Right atrium auricular region (tissue), 2 donors: ENCODE data around the gene DDX10. TPM values are rescaled to one million over a fixed set of nuclear protein-coding genes. Genes with fewer than 3 reads are reported as not detected.

Source experiments
- DNase-seq: peaks from one replicate; pipeline ENCODE4 v3.0.0-alpha.2; 2019; ENCODE audit warnings: low spot score
- H3K27ac ChIP-seq, 2 donors: fragments of 200-600 bp; sonication (generic); 1 replicate in 1 of 2; 2 replicates in 1 of 2; pipeline ENCODE4 v1.5.1; 2016 to 2019
- H3K27me3 ChIP-seq, 2 donors: fragments of 200-600 bp; sonication (generic); one replicate each; pipeline versions ENCODE4 v1.5.1 to v1.6.0; 2017 to 2019
- H3K36me3 ChIP-seq: fragments of 200-600 bp; sonication (generic); one replicate; pipeline ENCODE4 v1.5.1; 2016
- H3K4me1 ChIP-seq, 2 donors: fragments of 200-600 bp; sonication (generic); one replicate each; pipeline versions ENCODE4 v1.5.1 to v1.6.0; 2017 to 2019
- H3K4me3 ChIP-seq, 2 donors: fragments of 200-600 bp; sonication (generic); 1 replicate in 1 of 2; 2 replicates in 1 of 2; pipeline ENCODE4 v1.5.1; 2017 to 2019; ENCODE audit warnings: mild to moderate bottlenecking in 1 of 2, moderate library complexity in 1 of 2
- H3K9me3 ChIP-seq, 2 donors: fragments of 200-600 bp; sonication (generic); one replicate each; pipeline ENCODE4 v1.5.1; 2019
- CTCF ChIP-seq, 2 donors: fragments of 200-600 bp; sonication (generic); IDR thresholded peaks; one replicate each; pipeline ENCODE4 v1.5.1; 2019; ENCODE audit warnings: antibody characterized with exemption in 2 of 2
- total RNA-seq, 2 donors: library from RNA; depleted of rRNA; stranded (reverse); fragments of >200 nt; gene quantifications; one replicate each; pipeline ENCODE4 v1.1.0, GENCODE V29; 2016

Gene DDX10
- total RNA-seq, 2 donors from 2014 or later = 11.8 to 13.1 TPM

- Histone ChIP-seq H3K27me3 (no peaks in the 10 kb centered on the region), H3K9me3 (peaks cover 0 to 19% of the 10 kb centered on the region in 2 donors), H3K4me3 (no peak overlapping the region), H3K4me1 (no peaks in the 10 kb centered on the region), H3K36me3 (peaks cover 40% of the 10 kb centered on the region), H3K27ac (no peak overlapping the region)
- no peak for DNase-seq
- no peak for TF ChIP-seq CTCF (IDR thresholded peaks at IDR 0.05)
These were observed 43.3 kb downstream of the DDX10 start for GRCh38 chr11:108708173-108708572.

GRCh38 chr11:108709741-108710140, 44.9 kb downstream of the DDX10 start:
- no peaks in the 10 kb centered on the region for H3K4me1 ChIP-seq
- peaks cover 40% of the 10 kb centered on the region for H3K36me3 ChIP-seq
- peaks cover 0 to 19% of the 10 kb centered on the region in 2 donors for H3K9me3 ChIP-seq
- H3K27me3 ChIP-seq = no peaks in the 10 kb centered on the region
- TF ChIP-seq CTCF (IDR thresholded peaks at IDR 0.05) = no peak
- H3K4me3 ChIP-seq = no peak overlapping the region
- DNase-seq = no peak
- no peak overlapping the region for H3K27ac ChIP-seq

GRCh38 chr11:108713076-108713790, 48.4 kb downstream of the DDX10 start:
- H3K4me1 ChIP-seq = no peaks in the 10 kb centered on the region
- peaks cover 31% of the 10 kb centered on the region for H3K36me3 ChIP-seq
- H3K27ac ChIP-seq = no peak overlapping the region
- no peak for TF ChIP-seq CTCF (IDR thresholded peaks at IDR 0.05)
- DNase-seq = no peak
- no peaks in the 10 kb centered on the region for H3K27me3 ChIP-seq
- peaks cover 0 to 10% of the 10 kb centered on the region in 2 donors for H3K9me3 ChIP-seq
- H3K4me3 ChIP-seq = no peak overlapping the region

GRCh38 chr11:108715239-108715638, 50.4 kb downstream of the DDX10 start:
- DNase-seq = no peak
- Histone ChIP-seq H3K36me3 (peaks cover 26% of the 10 kb centered on the region), H3K4me1 (no peaks in the 10 kb centered on the region), H3K4me3 (no peak overlapping the region), H3K27me3 (no peaks in the 10 kb centered on the region), H3K9me3 (no peaks in the 10 kb centered on the region), H3K27ac (no peak overlapping the region)
- TF ChIP-seq CTCF (IDR thresholded peaks at IDR 0.05) = no peak

GRCh38 chr11:108718466-108718865, 53.6 kb downstream of the DDX10 start:
- no peak for TF ChIP-seq CTCF (IDR thresholded peaks at IDR 0.05)
- H3K4me1 ChIP-seq = no peaks in the 10 kb centered on the region
- H3K27me3 ChIP-seq = no peaks in the 10 kb centered on the region
- DNase-seq = no peak
- H3K4me3 ChIP-seq = no peak overlapping the region
- no peaks in the 10 kb centered on the region for H3K9me3 ChIP-seq
- no peak overlapping the region for H3K27ac ChIP-seq
- peaks cover 23% of the 10 kb centered on the region for H3K36me3 ChIP-seq
